Central memory CD8-positive, alpha-beta T cell (primary cell): ENCODE measurements around the gene GSE1.

Experiments used
- ATAC-seq: fragments of 150-1000 bp; cut with Tn5 transposase; replicated peaks from 2 replicates; pipeline ENCODE4 v1.10.0; 2022; ENCODE audit warnings: mild to moderate bottlenecking, moderate FRiP score, moderate number of reproducible peaks; ENCODE audit not compliant: poor library complexity, severe bottlenecking; ENCODE audit errors: extremely low read depth
- DNase-seq, 2 donors: peaks; one replicate each; pipeline ENCODE4 v3.0.0; 2021; ENCODE audit warnings: low spot score in 2 of 2
- H3K27ac Mint-ChIP-seq: one replicate; pipeline ENCODE4 v1.8.0; 2022; ENCODE audit warnings: low read depth, mild to moderate bottlenecking, moderate library complexity, mixed read lengths
- H3K27me3 Mint-ChIP-seq: one replicate; pipeline ENCODE4 v1.8.0; 2022; ENCODE audit warnings: mixed read lengths
- H3K36me3 Mint-ChIP-seq: one replicate; pipeline ENCODE4 v1.8.0; 2022; ENCODE audit warnings: mild to moderate bottlenecking, moderate library complexity, mixed read lengths; ENCODE audit not compliant: insufficient read depth
- H3K4me1 Mint-ChIP-seq: one replicate; pipeline ENCODE4 v1.8.0; 2022; ENCODE audit warnings: mixed read lengths
- H3K4me3 Mint-ChIP-seq: one replicate; pipeline ENCODE4 v1.8.0; 2022; ENCODE audit warnings: mild to moderate bottlenecking, moderate library complexity, mixed read lengths
- H3K9me3 Mint-ChIP-seq: one replicate; pipeline ENCODE4 v1.8.0; 2022; ENCODE audit warnings: mixed read lengths

The GSE1 gene

DNA sequence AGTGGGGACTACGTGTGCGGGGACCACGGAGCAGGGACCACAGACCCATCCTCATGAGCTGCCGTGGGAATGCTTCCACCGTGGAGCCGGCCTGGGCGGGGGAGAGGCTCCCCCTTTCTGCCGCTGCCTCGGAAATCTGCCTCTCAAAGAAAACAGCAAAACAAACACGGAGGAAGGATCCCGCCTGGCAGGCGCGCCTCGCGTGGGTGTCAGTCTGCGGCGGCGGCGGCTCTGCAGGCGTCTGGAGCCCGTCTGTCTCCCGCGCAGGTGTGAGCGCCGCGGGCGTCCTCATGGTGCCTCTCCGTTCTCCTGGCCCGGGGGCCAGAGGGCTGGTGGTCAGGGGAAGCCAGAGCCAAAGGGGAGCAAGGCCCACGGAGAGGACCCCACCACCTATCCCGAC, 27.5 kb downstream of the GSE1 start:
- H3K4me1 Mint-ChIP-seq, result peaks cover 18% of the 10 kb centered on the region
- no peak overlapping the region for H3K27ac Mint-ChIP-seq
- H3K36me3 Mint-ChIP-seq, result peaks cover 10% of the 10 kb centered on the region

GRCh38 chr16:85641305-85641704, 28.2 kb downstream of the GSE1 start:
- Mint-ChIP-seq H3K27ac (no peak overlapping the region), H3K27me3 (no peaks in the 10 kb centered on the region), H3K4me1 (peaks cover 18% of the 10 kb centered on the region)

More for the DNA sequence above, 27.5 kb downstream of the GSE1 start:
- ATAC-seq (no peak), DNase-seq (no peak)
- no peak overlapping the region for H3K4me3 Mint-ChIP-seq
- H3K9me3 Mint-ChIP-seq, result no peaks in the 10 kb centered on the region
- no peaks in the 10 kb centered on the region for H3K27me3 Mint-ChIP-seq

GRCh38 chr16:85641776-85642176, 28.7 kb downstream of the GSE1 start:
- Mint-ChIP-seq H3K27ac (no peak overlapping the region), H3K9me3 (no peaks in the 10 kb centered on the region), H3K27me3 (no peaks in the 10 kb centered on the region), H3K4me3 (no peak overlapping the region), H3K36me3 (peaks cover 10% of the 10 kb centered on the region), H3K4me1 (peaks cover 18% of the 10 kb centered on the region)
- DNase-seq, result no peak
- ATAC-seq, result no peak

More at GRCh38 chr16:85641305-85641704, 28.2 kb downstream of the GSE1 start:
- DNase-seq (no peak), ATAC-seq (no peak)
- Mint-ChIP-seq H3K4me3 (no peak overlapping the region), H3K36me3 (peaks cover 10% of the 10 kb centered on the region), H3K9me3 (no peaks in the 10 kb centered on the region)

DNA sequence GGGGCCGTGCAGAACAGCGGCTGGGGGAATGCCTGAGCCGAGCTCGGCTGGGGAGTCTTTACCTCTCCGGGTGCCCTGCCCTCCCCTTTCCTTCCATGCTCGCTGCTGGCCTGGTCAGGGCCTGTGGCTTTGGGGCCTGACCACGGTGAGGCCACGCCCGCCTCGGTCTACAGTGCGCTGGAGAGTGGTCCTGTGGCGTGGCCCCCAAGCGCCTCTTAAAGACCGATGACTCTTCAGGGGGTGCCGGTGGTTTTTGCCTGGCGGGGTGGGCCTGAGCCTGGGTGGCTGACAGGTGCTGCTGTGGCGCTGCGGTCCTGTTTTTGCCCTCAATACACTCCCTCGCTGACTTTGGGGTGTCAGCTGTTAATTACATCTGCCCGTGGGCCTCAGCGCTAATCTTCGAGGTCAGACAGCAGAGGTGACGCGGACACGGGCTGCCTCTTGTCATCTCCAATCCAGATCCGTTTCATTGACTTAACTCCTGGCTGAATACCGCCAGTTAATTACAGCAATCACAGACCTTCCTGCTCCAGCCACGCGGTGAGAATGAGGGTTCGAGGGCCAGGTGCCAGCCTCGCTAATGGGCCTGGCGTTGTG, 29.7 kb downstream of the GSE1 start:
- H3K9me3 Mint-ChIP-seq, result no peaks in the 10 kb centered on the region
- no peak for ATAC-seq
- no peak overlapping the region for H3K27ac Mint-ChIP-seq
- peaks cover 20% of the 10 kb centered on the region for H3K4me1 Mint-ChIP-seq
- peaks cover 10% of the 10 kb centered on the region for H3K36me3 Mint-ChIP-seq
- no peak overlapping the region for H3K4me3 Mint-ChIP-seq
- DNase-seq, result no peak
- no peaks in the 10 kb centered on the region for H3K27me3 Mint-ChIP-seq

GRCh38 chr16:85643631-85644030, 30.5 kb downstream of the GSE1 start:
- Mint-ChIP-seq H3K27ac (peak overlapping the region; percentile 87), H3K9me3 (no peaks in the 10 kb centered on the region), H3K4me3 (no peak overlapping the region), H3K4me1 (peaks cover 24% of the 10 kb centered on the region), H3K27me3 (no peaks in the 10 kb centered on the region), H3K36me3 (peaks cover 10% of the 10 kb centered on the region)
- DNase-seq (no peak), ATAC-seq (no peak)

DNA sequence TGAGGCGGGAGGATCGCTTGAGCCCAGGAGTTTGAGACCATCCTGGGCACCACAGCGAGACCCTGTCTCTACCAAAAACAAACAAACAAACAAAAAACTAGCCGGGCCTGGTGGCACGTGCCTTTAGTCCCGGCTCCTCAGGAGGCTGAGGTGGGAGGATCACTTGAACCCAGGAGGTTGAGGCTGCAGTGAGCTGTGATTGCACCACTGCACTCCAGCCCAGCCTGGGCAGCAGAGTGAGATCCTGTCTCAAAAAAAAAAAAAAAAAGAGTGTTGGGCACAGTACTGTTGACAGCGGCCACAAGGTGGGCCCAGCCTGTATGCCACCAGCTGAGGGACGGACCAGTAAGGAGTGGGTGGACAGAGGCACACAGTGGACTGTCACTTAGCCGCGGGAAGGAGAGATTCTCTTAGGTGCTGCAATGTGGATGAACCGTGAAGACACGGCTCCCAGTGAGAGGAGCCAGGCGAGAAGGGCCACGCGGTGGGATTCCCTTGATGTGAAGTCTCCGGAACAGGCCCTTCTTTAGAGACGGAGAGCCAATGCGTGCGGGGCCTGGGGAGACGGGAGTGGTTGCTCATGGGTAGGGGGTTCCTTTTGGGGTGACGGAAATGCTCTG, 31.1 kb downstream of the GSE1 start:
- Mint-ChIP-seq H3K27ac (peak overlapping the region; percentile 87), H3K9me3 (no peaks in the 10 kb centered on the region), H3K4me3 (no peak overlapping the region), H3K27me3 (no peaks in the 10 kb centered on the region), H3K36me3 (peaks cover 10% of the 10 kb centered on the region), H3K4me1 (peaks cover 30% of the 10 kb centered on the region)
- ATAC-seq, result no peak
- no peak for DNase-seq

- DNase-seq, result no peak
- no peak overlapping the region for H3K4me3 Mint-ChIP-seq
- no peak for ATAC-seq
- H3K9me3 Mint-ChIP-seq, result no peaks in the 10 kb centered on the region
- peaks cover 10% of the 10 kb centered on the region for H3K36me3 Mint-ChIP-seq
- peaks cover 30% of the 10 kb centered on the region for H3K4me1 Mint-ChIP-seq
- H3K27me3 Mint-ChIP-seq, result no peaks in the 10 kb centered on the region
- peak overlapping the region; percentile 87 for H3K27ac Mint-ChIP-seq
These were observed 32.0 kb downstream of the GSE1 start for GRCh38 chr16:85645021-85645589.

GRCh38 chr16:85646358-85646907, 33.3 kb downstream of the GSE1 start:
- Mint-ChIP-seq H3K36me3 (peaks cover 5% of the 10 kb centered on the region), H3K9me3 (no peaks in the 10 kb centered on the region), H3K27me3 (no peaks in the 10 kb centered on the region), H3K4me3 (no peak overlapping the region), H3K27ac (no peak overlapping the region), H3K4me1 (peaks cover 30% of the 10 kb centered on the region)
- DNase-seq (no peak), ATAC-seq (no peak)

DNA sequence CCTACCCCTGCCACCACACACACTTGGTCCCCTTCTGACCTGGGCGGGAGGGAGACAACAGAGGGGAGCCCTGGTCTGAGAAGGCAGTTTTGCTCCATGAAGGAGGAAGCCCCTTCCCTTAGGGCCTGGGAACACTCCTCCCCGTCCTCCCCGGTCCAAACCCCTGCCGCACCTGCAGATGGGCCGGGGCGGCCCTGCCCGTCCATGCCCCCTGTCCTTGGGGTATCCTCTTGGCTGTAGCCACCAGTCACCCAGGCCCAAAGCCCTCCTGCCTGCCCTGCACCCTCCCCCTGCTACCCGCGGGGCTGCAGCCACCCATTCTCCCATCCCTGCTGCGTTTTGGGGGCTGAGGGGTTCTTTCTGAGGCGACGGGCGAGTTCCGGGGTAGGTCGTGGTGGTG, 33.9 kb downstream of the GSE1 start:
- Mint-ChIP-seq H3K36me3 (peaks cover 5% of the 10 kb centered on the region), H3K4me3 (no peak overlapping the region), H3K27me3 (no peaks in the 10 kb centered on the region), H3K27ac (peak overlapping the region; percentile 69), H3K9me3 (no peaks in the 10 kb centered on the region), H3K4me1 (peaks cover 30% of the 10 kb centered on the region)
- no peak for ATAC-seq
- DNase-seq, result no peak

- DNase-seq (no peak), ATAC-seq (no peak)
- H3K27me3 Mint-ChIP-seq, result no peaks in the 10 kb centered on the region
- no peaks in the 10 kb centered on the region for H3K9me3 Mint-ChIP-seq
- peaks cover 11% of the 10 kb centered on the region for H3K36me3 Mint-ChIP-seq
- no peak overlapping the region for H3K4me3 Mint-ChIP-seq
- H3K27ac Mint-ChIP-seq, result peak overlapping the region; percentile 69
- peaks cover 30% of the 10 kb centered on the region for H3K4me1 Mint-ChIP-seq
These were observed 35.1 kb downstream of the GSE1 start for GRCh38 chr16:85648070-85648714.

GRCh38 chr16:85648805-85649204, 35.7 kb downstream of the GSE1 start:
- Mint-ChIP-seq H3K27ac (peak overlapping the region; percentile 54), H3K9me3 (no peaks in the 10 kb centered on the region), H3K4me3 (no peak overlapping the region), H3K27me3 (no peaks in the 10 kb centered on the region), H3K36me3 (peaks cover 12% of the 10 kb centered on the region), H3K4me1 (peaks cover 28% of the 10 kb centered on the region)
- DNase-seq (no peak), ATAC-seq (no peak)

- ATAC-seq, result no peak
- peak overlapping the region; percentile 54 for H3K27ac Mint-ChIP-seq
These were observed 36.5 kb downstream of the GSE1 start for GRCh38 chr16:85649411-85650134.

More at GRCh38 chr16:85649411-85650134, 36.5 kb downstream of the GSE1 start:
- Mint-ChIP-seq H3K4me1 (peaks cover 20% of the 10 kb centered on the region), H3K4me3 (no peak overlapping the region), H3K27me3 (no peaks in the 10 kb centered on the region), H3K36me3 (peaks cover 10% of the 10 kb centered on the region), H3K9me3 (no peaks in the 10 kb centered on the region)
- DNase-seq, result no peak
